ENCODE data around the gene FERMT3.

The FERMT3 gene

DNA sequence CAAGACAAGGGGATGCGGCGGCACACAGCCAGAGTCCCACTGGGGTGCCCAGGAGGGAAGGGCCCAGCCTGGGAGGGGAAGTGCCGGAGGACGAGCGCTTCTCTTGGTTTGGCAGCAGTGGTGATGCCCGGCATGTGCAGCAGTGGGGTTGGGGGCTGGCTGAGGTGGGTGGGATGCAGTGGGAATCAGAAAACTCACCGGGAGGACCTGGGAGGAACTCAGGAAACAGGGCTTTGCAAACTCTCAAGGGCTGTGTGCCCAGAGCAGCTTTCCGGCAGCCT lies 3.0 kb downstream of the FERMT3 start:
- TF ChIP-seq, protein P1, sequence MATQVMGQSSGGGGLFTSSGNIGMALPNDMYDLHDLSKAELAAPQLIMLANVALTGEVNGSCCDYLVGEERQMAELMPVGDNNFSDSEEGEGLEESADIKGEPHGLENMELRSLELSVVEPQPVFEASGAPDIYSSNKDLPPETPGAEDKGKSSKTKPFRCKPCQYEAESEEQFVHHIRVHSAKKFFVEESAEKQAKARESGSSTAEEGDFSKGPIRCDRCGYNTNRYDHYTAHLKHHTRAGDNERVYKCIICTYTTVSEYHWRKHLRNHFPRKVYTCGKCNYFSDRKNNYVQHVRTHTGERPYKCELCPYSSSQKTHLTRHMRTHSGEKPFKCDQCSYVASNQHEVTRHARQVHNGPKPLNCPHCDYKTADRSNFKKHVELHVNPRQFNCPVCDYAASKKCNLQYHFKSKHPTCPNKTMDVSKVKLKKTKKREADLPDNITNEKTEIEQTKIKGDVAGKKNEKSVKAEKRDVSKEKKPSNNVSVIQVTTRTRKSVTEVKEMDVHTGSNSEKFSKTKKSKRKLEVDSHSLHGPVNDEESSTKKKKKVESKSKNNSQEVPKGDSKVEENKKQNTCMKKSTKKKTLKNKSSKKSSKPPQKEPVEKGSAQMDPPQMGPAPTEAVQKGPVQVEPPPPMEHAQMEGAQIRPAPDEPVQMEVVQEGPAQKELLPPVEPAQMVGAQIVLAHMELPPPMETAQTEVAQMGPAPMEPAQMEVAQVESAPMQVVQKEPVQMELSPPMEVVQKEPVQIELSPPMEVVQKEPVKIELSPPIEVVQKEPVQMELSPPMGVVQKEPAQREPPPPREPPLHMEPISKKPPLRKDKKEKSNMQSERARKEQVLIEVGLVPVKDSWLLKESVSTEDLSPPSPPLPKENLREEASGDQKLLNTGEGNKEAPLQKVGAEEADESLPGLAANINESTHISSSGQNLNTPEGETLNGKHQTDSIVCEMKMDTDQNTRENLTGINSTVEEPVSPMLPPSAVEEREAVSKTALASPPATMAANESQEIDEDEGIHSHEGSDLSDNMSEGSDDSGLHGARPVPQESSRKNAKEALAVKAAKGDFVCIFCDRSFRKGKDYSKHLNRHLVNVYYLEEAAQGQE (IDR thresholded peaks at IDR 0.05; ENCODE audit: insufficient read depth in 1 of 2, low read depth in 2 of 2, low read length in 2 of 2), result no peak
- no peak for TF ChIP-seq SIN3A (IDR thresholded peaks at IDR 0.05; ENCODE audit: borderline replicate concordance, insufficient read depth, low read length)
- no peak for TF ChIP-seq TAF1 (IDR thresholded peaks at IDR 0.05; ENCODE audit: borderline replicate concordance, insufficient read depth, low read length)
- no peak for TF ChIP-seq POLR2AphosphoS5 (IDR thresholded peaks at IDR 0.05; ENCODE audit: low read depth, low read length)
- TF ChIP-seq FOXP2 (optimal IDR thresholded peaks at IDR 0.05; ENCODE audit: borderline replicate concordance, extremely low read depth, extremely low read length, insufficient read depth), result no peak

DNA sequence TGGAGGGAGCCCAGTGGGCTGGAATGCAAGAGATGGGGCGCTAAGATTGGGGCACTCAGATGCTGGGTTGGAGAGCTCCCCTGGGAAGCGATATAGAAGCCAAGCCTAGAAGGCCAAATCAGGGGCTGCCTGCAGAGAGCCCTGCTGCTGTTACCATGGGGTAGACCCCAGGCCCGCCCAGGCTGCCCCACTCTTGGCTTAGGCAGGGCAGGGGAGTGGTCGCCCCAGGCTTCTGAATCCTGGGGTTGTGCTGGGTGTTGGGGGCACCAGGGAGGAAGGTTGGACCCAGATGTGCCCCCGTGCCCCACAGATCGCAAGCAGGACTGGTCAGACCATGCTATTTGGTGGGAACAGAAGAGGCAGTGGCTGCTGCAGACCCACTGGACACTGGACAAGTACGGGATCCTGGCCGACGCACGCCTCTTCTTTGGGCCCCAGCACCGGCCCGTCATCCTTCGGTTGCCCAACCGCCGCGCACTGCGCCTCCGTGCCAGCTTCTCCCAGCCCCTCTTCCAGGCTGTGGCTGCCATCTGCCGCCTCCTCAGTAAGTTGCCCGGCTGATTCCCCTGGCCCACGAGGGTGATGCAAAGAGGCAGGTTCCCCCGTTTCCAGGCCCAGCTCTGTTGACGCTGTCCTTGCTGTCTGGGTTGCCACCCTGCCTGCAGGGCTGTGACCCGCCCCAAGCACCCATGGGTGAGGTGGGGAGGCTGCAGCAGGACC lies 3.9 kb downstream of the FERMT3 start:
- TF ChIP-seq FOXP2 (optimal IDR thresholded peaks at IDR 0.05; ENCODE audit: borderline replicate concordance, extremely low read depth, extremely low read length, insufficient read depth) (no peak), POLR2AphosphoS5 (IDR thresholded peaks at IDR 0.05; ENCODE audit: low read depth, low read length) (no peak)

DNA sequence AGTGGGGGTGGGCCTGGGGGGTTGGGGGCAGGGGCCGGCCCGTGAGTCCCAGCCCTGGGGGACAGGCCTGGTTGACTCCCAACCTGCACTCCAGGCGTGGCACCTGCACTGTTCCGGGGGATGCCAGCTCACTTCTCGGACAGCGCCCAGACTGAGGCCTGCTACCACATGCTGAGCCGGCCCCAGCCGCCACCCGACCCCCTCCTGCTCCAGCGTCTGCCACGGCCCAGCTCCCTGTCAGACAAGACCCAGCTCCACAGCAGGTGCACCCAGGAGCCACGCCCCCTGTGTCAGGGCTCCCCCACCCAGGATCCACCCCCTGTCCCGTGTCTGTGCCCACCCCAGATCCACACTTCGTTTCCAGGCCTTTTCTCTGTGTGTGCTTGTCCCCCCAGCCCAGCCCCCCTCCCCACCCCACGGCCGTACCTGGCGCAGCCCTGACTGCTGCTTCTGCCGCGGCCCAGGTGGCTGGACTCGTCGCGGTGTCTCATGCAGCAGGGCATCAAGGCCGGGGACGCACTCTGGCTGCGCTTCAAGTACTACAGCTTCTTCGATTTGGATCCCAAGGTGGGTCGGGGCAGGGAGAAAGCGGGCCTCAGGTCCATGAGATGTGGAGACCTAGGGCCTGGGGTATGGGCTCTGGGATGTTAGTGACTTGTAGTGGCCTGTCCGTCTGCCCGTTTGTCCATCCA lies 4.8 kb downstream of the FERMT3 start:
- TF ChIP-seq FOXP2 (optimal IDR thresholded peaks at IDR 0.05; ENCODE audit: borderline replicate concordance, extremely low read depth, extremely low read length, insufficient read depth), result no peak
- TF ChIP-seq, protein P1 (IDR thresholded peaks at IDR 0.05; ENCODE audit: insufficient read depth in 1 of 2, low read depth in 2 of 2, low read length in 2 of 2), result no peak
- no peak for TF ChIP-seq POLR2AphosphoS5 (IDR thresholded peaks at IDR 0.05; ENCODE audit: low read depth, low read length)
- no peak for TF ChIP-seq SIN3A (IDR thresholded peaks at IDR 0.05; ENCODE audit: borderline replicate concordance, insufficient read depth, low read length)
- no peak for TF ChIP-seq TAF1 (IDR thresholded peaks at IDR 0.05; ENCODE audit: borderline replicate concordance, insufficient read depth, low read length)

GRCh38 chr11:64216879-64217278 lies 10.4 kb downstream of the FERMT3 start:
- no peak for TF ChIP-seq POLR2AphosphoS5 (IDR thresholded peaks at IDR 0.05; ENCODE audit: low read depth, low read length)
- no peak for TF ChIP-seq FOXP2 (optimal IDR thresholded peaks at IDR 0.05; ENCODE audit: borderline replicate concordance, extremely low read depth, extremely low read length, insufficient read depth)
- TF ChIP-seq, protein P1 (IDR thresholded peaks at IDR 0.05; ENCODE audit: insufficient read depth in 1 of 2, low read depth in 2 of 2, low read length in 2 of 2), result no peak
- TF ChIP-seq TAF1 (IDR thresholded peaks at IDR 0.05; ENCODE audit: borderline replicate concordance, insufficient read depth, low read length), result no peak
- TF ChIP-seq SIN3A (IDR thresholded peaks at IDR 0.05; ENCODE audit: borderline replicate concordance, insufficient read depth, low read length), result no peak

DNA sequence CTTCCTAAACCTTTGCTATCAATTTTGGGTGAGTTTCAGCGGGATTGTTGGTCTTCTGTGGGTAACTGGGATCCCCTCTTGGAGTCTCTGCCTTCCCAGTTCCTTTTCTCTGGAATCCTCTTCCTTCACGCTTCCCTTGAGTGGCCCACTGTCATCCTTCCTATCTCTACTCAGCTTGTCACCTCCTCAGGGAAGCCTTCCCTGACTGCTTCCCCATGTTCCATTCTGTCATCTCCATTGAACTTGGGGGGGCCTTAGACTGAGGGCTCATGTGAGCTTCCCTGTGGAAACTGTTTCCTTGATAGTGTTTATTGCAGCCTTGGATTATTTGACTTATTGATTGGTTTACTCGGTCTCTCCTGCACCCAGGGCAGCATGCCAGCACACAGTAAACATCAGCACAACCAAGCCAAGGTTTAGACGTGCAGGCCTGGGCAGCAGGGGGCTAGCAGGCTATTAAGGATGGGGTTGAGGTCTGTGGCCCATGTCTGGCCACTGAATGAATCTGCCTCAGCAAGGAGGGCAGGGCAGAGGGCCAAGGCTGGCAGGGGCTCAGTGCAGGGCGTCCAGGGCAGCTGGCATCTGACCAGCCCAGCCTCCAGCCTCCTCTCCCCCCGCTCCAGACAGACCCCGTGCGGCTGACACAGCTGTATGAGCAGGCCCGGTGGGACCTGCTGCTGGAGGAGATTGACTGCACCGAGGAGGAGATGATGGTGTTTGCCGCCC lies 12.3 kb downstream of the FERMT3 start:
- TF ChIP-seq TAF1 (IDR thresholded peaks at IDR 0.05; ENCODE audit: borderline replicate concordance, insufficient read depth, low read length), result no peak
- TF ChIP-seq, protein P1 (IDR thresholded peaks at IDR 0.05; ENCODE audit: insufficient read depth in 1 of 2, low read depth in 2 of 2, low read length in 2 of 2), result no peak
- no peak for TF ChIP-seq POLR2AphosphoS5 (IDR thresholded peaks at IDR 0.05; ENCODE audit: low read depth, low read length)
- no peak for TF ChIP-seq SIN3A (IDR thresholded peaks at IDR 0.05; ENCODE audit: borderline replicate concordance, insufficient read depth, low read length)
- no peak for TF ChIP-seq FOXP2 (optimal IDR thresholded peaks at IDR 0.05; ENCODE audit: borderline replicate concordance, extremely low read depth, extremely low read length, insufficient read depth)
